H9 (cell line): ENCODE data around the gene DPYSL5. TPM values are rescaled to one million over a fixed set of nuclear protein-coding genes. Genes with fewer than 3 reads are reported as not detected.

ENCODE experiments used
- DNase-seq: peaks from one replicate; pipeline ENCODE4 v3.0.0-alpha.2; 2017
- H2AFZ ChIP-seq: one replicate; pipeline ENCODE4 v1.6.1; 2013; ENCODE audit warnings: mild to moderate bottlenecking, low read length, control low read depth, moderate library complexity
- H2AK5ac ChIP-seq: 2 replicates; pipeline ENCODE4 v1.6.1; 2013; ENCODE audit warnings: low read length, control low read depth, mixed read lengths; ENCODE audit not compliant: insufficient read length
- H2BK120ac ChIP-seq: one replicate; pipeline ENCODE4 v1.6.1; 2013; ENCODE audit warnings: low read depth, mild to moderate bottlenecking, low read length, control low read depth, inconsistent platforms; ENCODE audit not compliant: poor library complexity, severe bottlenecking
- H2BK12ac ChIP-seq: 2 replicates; pipeline ENCODE4 v1.6.1; 2013; ENCODE audit warnings: low read length, control low read depth, mixed read lengths, low read depth; ENCODE audit not compliant: insufficient read length
- H2BK15ac ChIP-seq: 2 replicates; pipeline ENCODE4 v1.6.1; 2013; ENCODE audit warnings: low read depth, low read length, control low read depth
- H2BK20ac ChIP-seq: one replicate; pipeline ENCODE4 v1.6.1; 2013; ENCODE audit warnings: low read depth, mild to moderate bottlenecking, low read length, control low read depth, inconsistent platforms; ENCODE audit not compliant: poor library complexity, severe bottlenecking
- H2BK5ac ChIP-seq: 2 replicates; pipeline ENCODE4 v1.6.1; 2013; ENCODE audit warnings: low read length, control low read depth, mixed read lengths; ENCODE audit not compliant: insufficient read length
- H3K14ac ChIP-seq: 2 replicates; pipeline ENCODE4 v1.6.1; 2013; ENCODE audit warnings: low read length, control low read depth; ENCODE audit not compliant: insufficient read depth
- H3K18ac ChIP-seq: 2 replicates; pipeline ENCODE4 v1.6.1; 2013; ENCODE audit warnings: low read depth, mild to moderate bottlenecking, mixed read lengths, low read length, control low read depth; ENCODE audit not compliant: insufficient read length
- H3K23ac ChIP-seq: 2 replicates; pipeline ENCODE4 v1.6.1; 2013; ENCODE audit warnings: low read length, control low read depth, mixed read lengths, low read depth; ENCODE audit not compliant: insufficient read length
- H3K23me2 ChIP-seq: 2 replicates; pipeline ENCODE4 v1.6.1; 2013; ENCODE audit warnings: low read depth, mild to moderate bottlenecking, mixed read lengths, low read length, control low read depth; ENCODE audit not compliant: insufficient read length, poor library complexity, severe bottlenecking
- H3K27ac ChIP-seq: 2 replicates; pipeline ENCODE4 v1.5.1; 2013; ENCODE audit warnings: low read length, control low read depth, mixed read lengths, low read depth; ENCODE audit not compliant: insufficient read length
- H3K27me3 ChIP-seq: 2 replicates; pipeline ENCODE4 v1.6.1; 2013; ENCODE audit warnings: low read length, control low read depth, inconsistent platforms; ENCODE audit not compliant: insufficient read depth
- H3K4ac ChIP-seq: 2 replicates; pipeline ENCODE4 v1.6.1; 2013; ENCODE audit warnings: low read depth, mild to moderate bottlenecking, control low read depth, inconsistent platforms, low read length, moderate library complexity
- H3K4me1 ChIP-seq: 2 replicates; pipeline ENCODE4 v1.6.1; 2013; ENCODE audit warnings: low read length, control low read depth, inconsistent platforms; ENCODE audit not compliant: insufficient read depth
- H3K4me2 ChIP-seq: 2 replicates; pipeline ENCODE4 v1.6.1; 2013; ENCODE audit warnings: low read length, control low read depth, mixed read lengths; ENCODE audit not compliant: insufficient read length, insufficient read depth
- H3K56ac ChIP-seq: 2 replicates; pipeline ENCODE4 v1.6.1; 2013; ENCODE audit warnings: low read depth, mild to moderate bottlenecking, mixed read lengths, low read length, control low read depth; ENCODE audit not compliant: insufficient read length
- H3K79me1 ChIP-seq: 2 replicates; pipeline ENCODE4 v1.6.1; 2013; ENCODE audit warnings: low read depth, mild to moderate bottlenecking, moderate library complexity, low read length, control low read depth, inconsistent platforms; ENCODE audit not compliant: insufficient read depth, poor library complexity, severe bottlenecking
- H3K79me2 ChIP-seq: 2 replicates; pipeline ENCODE4 v1.6.1; 2013; ENCODE audit warnings: low read length, control low read depth, inconsistent platforms; ENCODE audit not compliant: insufficient read depth
- H3K9ac ChIP-seq: 2 replicates; pipeline ENCODE4 v1.6.1; 2013; ENCODE audit warnings: low read length, control low read depth, mixed read lengths; ENCODE audit not compliant: insufficient read length; ENCODE audit errors: extremely low read depth
- H3K9me3 ChIP-seq: one replicate; pipeline ENCODE4 v1.6.1; 2013; ENCODE audit warnings: low read depth, low read length, inconsistent platforms; ENCODE audit not compliant: control insufficient read depth
- H3T11ph ChIP-seq: one replicate; pipeline ENCODE4 v1.6.1; 2013; ENCODE audit warnings: mild to moderate bottlenecking, low read length, control low read depth, inconsistent platforms
- H4K20me1 ChIP-seq: one replicate; pipeline ENCODE4 v1.6.1; 2013; ENCODE audit not compliant: control insufficient read depth, insufficient read length, insufficient read depth
- H4K5ac ChIP-seq: 2 replicates; pipeline ENCODE4 v1.6.1; 2013; ENCODE audit warnings: low read depth, mild to moderate bottlenecking, mixed read lengths, low read length, control low read depth; ENCODE audit not compliant: insufficient read length
- H4K8ac ChIP-seq: replicated peaks from 2 replicates; pipeline ENCODE4 v1.6.1; 2013; ENCODE audit warnings: low read length, control low read depth, mixed read lengths, low read depth; ENCODE audit not compliant: insufficient read length
- H4K91ac ChIP-seq: 2 replicates; pipeline ENCODE4 v1.6.1; 2013; ENCODE audit warnings: low read depth, mild to moderate bottlenecking, moderate library complexity, mixed read lengths, low read length, control low read depth; ENCODE audit not compliant: insufficient read length
- H3K27ac Mint-ChIP-seq, 3 experiments: 2 replicates in 2 of 3; 3 replicates in 1 of 3; pipeline ENCODE4 v1.8.0; 2020 to 2021; ENCODE audit warnings: mixed read lengths in 3 of 3, mild to moderate bottlenecking in 1 of 3, moderate library complexity in 1 of 3
- H3K27me3 Mint-ChIP-seq: 2 replicates; pipeline ENCODE4 v1.8.0; 2021; ENCODE audit warnings: low read depth, mild to moderate bottlenecking, moderate library complexity, mixed read lengths
- H3K36me3 Mint-ChIP-seq, 3 experiments: 2 replicates in 2 of 3; 3 replicates in 1 of 3; pipeline ENCODE4 v1.8.0; 2020 to 2021; ENCODE audit warnings: low read depth in 3 of 3, mixed read lengths in 3 of 3; ENCODE audit not compliant: insufficient read depth in 1 of 3
- H3K4me1 Mint-ChIP-seq, 2 experiments: 2 replicates each; pipeline ENCODE4 v1.8.0; 2020; ENCODE audit warnings: mixed read lengths in 2 of 2
- H3K4me3 Mint-ChIP-seq, 2 experiments: 2 replicates in 1 of 2; 3 replicates in 1 of 2; pipeline ENCODE4 v1.8.0; 2020 to 2021; ENCODE audit warnings: mild to moderate bottlenecking in 2 of 2, mixed read lengths in 2 of 2, moderate library complexity in 1 of 2
- H3K9me3 Mint-ChIP-seq, 2 experiments: 2 replicates in 1 of 2; 3 replicates in 1 of 2; pipeline ENCODE4 v1.8.0; 2020; ENCODE audit warnings: mild to moderate bottlenecking in 2 of 2, mixed read lengths in 2 of 2, moderate library complexity in 1 of 2
- CTCF ChIP-seq: fragments of 200-600 bp; sonication (generic); conservative IDR thresholded peaks from 3 replicates; pipeline ENCODE4 v1.8.0; 2021; ENCODE audit warnings: antibody characterized with exemption, mild to moderate bottlenecking
- WGBS: extraction: QIAGEN DNeasy Blood & Tissue Kit; methylation state at CpG from one replicate; pipeline ENCODE4 v1.1.7; 2013; ENCODE audit warnings: missing lambda C conversion rate, low lambda C conversion rate, mixed read lengths; ENCODE audit not compliant: insufficient read length; ENCODE audit errors: extremely low coverage; 5-methylcytosine and 5-hydroxymethylcytosine counted together
- total RNA-seq: library from RNA; stranded (reverse); gene quantifications from 2 replicates; pipeline ENCODE4 v1.2.1, GENCODE V29; 2021

The DPYSL5 gene
- total RNA-seq, 1 experiment from 2014 or later: 6.4 TPM

- no peaks in the 10 kb centered on the region for H3K27me3 ChIP-seq
- no peak overlapping the region for H3K4me2 ChIP-seq
- H3K9ac ChIP-seq: no peak overlapping the region
- no peak overlapping the region for H3K27ac ChIP-seq
- H2BK12ac ChIP-seq: no peak overlapping the region
- no peaks in the 10 kb centered on the region for H3K9me3 Mint-ChIP-seq
- H3K27ac Mint-ChIP-seq: no peak overlapping the region
- TF ChIP-seq CTCF: no peak
- no peak overlapping the region for H4K5ac ChIP-seq
- H4K91ac ChIP-seq: no peak overlapping the region
- peak overlapping the region; percentile 21 for H3K18ac ChIP-seq
- H3K79me1 ChIP-seq: no peaks in the 10 kb centered on the region
- peak overlapping the region; percentile 15 for H2BK5ac ChIP-seq
- no peaks in the 10 kb centered on the region for H3K79me2 ChIP-seq
- no peak overlapping the region for H3T11ph ChIP-seq
- peaks cover 2% of the 10 kb centered on the region; the same call in 1 of the 2 replicates for H3K4me1 ChIP-seq
- peaks cover 5% of the 10 kb centered on the region for H3K27me3 Mint-ChIP-seq
- H2AFZ ChIP-seq: no peak overlapping the region
- WGBS: no CpG with 5 or more reads among the region's 15 CpGs
- H3K23ac ChIP-seq: no peak overlapping the region
- H3K9me3 ChIP-seq: no peaks in the 10 kb centered on the region
- H3K4me1 Mint-ChIP-seq: peaks cover 22 to 26% of the 10 kb centered on the region in 2 experiments
- H2AK5ac ChIP-seq: no peak overlapping the region
- no peaks in the 10 kb centered on the region for H4K20me1 ChIP-seq
- H3K14ac ChIP-seq: no peak overlapping the region; the same call in 1 of the 2 replicates
- H2BK15ac ChIP-seq: no peak overlapping the region
- no peak overlapping the region for H3K56ac ChIP-seq
- DNase-seq: no peak
- H3K4ac ChIP-seq: no peak overlapping the region
- no peak overlapping the region for H2BK20ac ChIP-seq
- H3K36me3 Mint-ChIP-seq: peaks cover 0 to 6% (median 5%) of the 10 kb centered on the region in 3 experiments; a peak in 2 of 7 replicates
- no peak overlapping the region for H2BK120ac ChIP-seq
- no peak overlapping the region for H4K8ac ChIP-seq
- no peak overlapping the region for H3K4me3 Mint-ChIP-seq
- no peaks in the 10 kb centered on the region for H3K23me2 ChIP-seq
Observed at GRCh38 chr2:26898480-26899078, 50.6 kb downstream of the DPYSL5 start.
